HG03045 (cell line): ENCODE measurements around the gene HOXA3.

Source experiments
- ATAC-seq: cut with Tn5 transposase; IDR thresholded peaks from one replicate; pipeline ENCODE4 v1.9.1; 2021; ENCODE audit warnings: mild to moderate bottlenecking, moderate library complexity; ENCODE audit not compliant: unreplicated experiment

The HOXA3 gene

DNA sequence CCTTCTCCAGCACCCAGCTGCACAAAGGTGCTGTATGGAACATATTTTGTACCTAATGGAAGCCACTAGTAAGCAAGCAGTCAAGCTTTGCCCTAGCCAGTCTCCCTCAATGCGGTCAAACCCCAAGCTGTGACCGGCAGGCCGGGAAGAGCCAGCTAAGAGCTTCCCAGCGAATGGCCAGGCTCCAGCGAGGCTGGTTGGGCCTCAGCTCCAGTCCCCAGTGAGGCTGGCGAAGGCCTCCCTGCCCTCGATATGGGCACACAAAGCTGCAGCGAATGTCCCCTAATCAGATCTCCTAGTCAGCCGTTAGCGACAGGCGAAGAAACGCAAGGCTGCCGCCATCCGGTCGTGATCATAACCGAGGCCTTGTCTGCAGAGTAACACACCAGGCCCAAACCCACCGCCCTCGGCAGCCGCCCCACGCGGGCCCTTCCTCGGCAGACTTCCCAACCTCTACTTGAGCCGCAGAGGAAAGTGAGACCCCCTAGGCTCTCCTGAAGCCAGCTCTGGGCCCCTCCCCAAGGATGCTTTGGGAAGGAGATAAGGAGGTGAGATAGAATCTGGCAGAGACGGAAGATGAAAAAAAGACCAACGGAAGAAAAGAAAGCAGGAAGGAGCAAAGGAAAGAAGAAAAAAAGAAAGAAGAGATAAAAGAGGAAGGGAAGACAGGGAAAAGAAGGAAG, 16.0 kb upstream of the HOXA3 start:
- ATAC-seq: no peak

GRCh38 chr7:27167916-27168264, 15.5 kb upstream of the HOXA3 start:
- ATAC-seq: no peak

DNA sequence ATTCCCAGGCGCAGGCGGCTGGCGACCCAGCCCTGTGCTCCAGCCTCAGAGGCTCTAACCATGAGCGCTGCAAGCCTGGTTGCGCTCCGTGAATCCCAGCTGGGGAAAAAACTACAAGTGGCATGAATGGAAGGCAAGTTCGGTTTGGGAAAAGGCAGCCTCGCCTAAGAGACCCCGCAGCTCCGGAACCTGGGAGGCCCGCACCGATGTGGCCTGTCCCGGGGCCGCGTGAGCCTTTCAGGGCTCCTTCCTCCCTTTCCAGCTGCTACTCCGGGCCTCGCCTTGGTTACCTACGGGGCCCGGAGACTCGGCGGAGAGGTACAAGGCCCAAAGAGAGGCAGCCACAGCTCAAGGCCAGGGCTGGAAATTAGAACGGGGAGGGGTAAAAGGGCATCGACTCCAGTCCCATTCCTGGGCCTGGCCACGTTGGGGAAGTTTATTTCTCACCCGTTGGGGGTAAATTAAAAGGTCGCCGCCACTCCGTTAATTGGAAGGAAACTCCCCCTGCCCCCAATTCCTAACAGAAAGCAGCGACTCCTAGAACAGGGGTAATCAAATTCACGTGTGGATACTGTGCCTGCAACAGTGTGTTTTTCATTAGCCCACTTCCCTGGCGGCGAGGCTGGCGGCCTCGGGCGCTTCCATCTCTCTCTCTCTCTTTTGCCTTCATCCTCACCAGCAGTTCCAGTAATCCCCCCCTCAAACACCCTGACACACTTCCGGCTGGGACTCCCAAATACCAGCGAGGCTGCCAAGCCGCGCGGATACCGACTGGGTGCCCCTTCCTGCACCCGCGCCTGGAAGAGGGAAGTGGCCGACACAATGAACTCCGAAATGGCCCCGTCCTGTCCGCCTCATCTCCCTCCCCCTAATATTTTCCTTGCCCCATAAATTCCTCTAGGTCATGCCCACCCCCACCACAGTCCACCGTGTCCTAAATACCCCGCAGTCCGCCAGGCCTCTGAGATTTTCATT, 14.4 kb upstream of the HOXA3 start:
- no peak for ATAC-seq

DNA sequence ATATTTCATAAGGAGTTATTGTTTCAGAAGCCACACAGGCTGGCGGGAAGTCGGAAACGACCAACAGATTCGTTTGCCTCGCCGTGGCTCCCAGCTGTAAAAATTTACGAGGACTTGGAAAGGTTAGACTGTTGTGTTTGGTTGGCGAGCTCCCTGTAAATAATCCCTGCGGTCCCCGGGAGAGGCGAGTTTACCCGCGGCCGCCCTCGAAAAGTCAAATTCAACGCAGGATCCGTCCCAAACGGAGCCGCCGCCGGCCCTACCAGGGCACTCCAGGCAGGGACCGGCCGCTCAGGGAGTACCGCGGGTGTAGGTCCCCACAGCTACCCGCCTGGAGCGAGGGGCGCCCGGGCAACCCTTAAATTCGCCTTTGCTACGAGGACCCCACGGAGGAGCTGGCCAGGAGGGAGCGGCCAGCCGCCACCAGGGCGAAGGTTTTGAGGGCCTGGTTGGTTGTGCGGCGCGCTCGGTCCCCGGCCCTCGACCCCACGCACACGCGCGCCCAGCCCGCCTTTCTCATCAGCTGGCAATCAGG, 13.7 kb upstream of the HOXA3 start:
- ATAC-seq: no peak

GRCh38 chr7:27165089-27165995, 13.0 kb upstream of the HOXA3 start, which contains the start of gene HOXA9:
HOXA9 (minus strand) TSS chr7:27165537; CDS start chr7:27165457, 80 bp downstream.
- no peak for ATAC-seq

DNA sequence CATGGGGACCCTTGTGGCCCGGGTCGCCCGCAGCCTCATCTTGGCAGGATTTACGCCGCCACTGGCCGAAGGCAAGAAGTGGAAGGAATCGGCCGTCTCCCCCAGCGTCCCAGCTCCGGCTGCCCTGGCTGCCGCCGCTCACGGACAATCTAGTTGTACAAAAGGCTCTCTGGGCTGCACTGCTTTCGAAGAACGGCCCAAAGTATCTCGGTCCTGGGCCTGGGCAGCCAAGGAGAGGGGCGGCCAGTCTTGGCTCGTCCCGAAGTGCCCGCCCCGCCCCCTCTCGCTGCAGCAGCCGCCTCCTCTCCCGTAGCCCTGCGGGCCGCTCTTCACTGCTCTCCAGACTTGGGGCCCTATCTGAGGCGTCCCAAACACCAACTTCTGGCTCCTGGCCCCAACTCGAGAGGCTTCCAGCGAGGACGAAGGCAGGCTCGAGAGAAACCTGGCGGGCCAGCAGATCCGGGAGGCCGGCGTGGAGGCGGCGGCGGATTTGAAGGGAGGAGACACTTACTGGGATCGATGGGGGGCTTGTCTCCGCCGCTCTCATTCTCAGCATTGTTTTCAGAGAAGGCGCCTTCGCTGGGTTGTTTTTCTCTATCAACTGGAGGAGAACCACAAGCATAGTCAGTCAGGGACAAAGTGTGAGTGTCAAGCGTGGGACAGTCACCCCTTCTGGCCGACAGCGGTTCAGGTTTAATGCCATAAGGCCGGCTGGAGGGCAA, 12.1 kb upstream of the HOXA3 start:
- ATAC-seq: no peak

DNA sequence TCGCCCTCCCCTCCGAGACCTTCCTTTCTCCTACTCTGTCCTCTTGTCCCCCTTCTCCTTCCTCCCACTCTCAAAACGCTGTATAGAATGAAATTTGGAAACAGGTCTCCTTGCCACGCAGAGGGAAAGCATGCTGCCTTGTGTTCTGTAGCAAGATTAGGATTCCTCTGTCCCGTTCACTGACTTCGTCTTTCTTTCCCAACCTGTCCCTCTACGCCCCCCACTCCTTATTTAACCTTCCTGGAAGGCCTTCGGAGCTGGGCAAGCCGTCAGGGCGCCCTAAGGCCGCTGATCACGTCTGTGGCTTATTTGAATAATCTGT, 11.6 kb upstream of the HOXA3 start:
- no peak for ATAC-seq

GRCh38 chr7:27163288-27164044, 11.1 kb upstream of the HOXA3 start:
- ATAC-seq: no peak

DNA sequence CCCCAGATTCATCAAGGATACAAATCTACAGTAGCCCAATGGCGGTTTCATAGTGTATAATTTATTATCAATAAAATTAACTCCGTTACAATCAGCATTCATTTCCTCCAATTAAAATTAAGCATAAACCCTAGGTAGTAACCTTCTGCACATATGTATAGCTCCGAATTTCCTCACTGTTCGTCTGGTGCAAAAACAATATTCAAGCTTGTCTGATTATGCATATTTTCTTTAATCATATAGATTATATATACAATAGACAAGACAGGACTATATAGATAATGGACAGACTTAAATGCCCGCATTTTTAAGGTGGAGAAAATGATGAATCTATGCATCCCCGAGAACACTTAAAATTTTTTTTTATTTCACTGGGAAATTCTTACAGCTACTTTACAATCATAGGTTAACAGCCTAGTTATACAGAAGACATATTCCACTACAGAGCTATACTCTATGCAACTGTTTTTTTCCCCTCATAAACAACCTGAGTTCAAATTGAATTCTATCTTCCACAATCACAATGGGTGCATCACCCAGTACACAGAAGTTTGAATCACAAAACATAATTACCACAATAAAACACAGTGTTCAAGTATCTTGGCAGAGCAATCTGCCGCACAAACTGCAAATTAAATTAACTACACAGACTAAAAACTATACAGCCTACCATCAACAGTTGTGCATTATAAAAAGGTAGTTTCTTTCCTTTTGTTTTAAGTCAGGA, 10.3 kb upstream of the HOXA3 start:
- ATAC-seq: no peak

GRCh38 chr7:27161721-27162560, 9.6 kb upstream of the HOXA3 start:
- ATAC-seq: no peak

DNA sequence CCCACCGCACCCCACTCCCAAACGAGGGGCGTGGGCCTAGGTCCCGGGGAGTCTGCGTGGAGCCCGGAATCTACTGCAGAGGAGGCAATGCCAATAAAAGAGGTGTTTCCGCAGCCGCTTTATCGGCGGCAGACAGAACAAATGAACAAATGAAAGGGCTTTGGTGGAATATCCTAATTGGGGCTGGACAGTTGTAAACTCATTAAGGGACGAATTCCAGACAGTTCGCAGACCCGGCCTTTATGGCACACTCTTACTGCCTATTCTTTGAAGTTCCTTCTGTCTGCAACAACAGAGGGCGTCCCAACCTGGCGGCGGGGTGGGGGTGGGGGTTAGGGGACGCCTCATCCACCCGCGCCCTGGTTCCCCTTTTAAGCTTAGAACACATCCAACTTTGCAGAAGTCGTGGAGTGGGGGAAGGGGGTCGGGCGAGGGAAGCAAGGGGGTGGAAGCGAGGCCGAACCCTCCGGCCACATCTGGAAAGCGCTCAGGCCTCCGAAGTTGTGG, 8.9 kb upstream of the HOXA3 start:
- no peak for ATAC-seq

DNA sequence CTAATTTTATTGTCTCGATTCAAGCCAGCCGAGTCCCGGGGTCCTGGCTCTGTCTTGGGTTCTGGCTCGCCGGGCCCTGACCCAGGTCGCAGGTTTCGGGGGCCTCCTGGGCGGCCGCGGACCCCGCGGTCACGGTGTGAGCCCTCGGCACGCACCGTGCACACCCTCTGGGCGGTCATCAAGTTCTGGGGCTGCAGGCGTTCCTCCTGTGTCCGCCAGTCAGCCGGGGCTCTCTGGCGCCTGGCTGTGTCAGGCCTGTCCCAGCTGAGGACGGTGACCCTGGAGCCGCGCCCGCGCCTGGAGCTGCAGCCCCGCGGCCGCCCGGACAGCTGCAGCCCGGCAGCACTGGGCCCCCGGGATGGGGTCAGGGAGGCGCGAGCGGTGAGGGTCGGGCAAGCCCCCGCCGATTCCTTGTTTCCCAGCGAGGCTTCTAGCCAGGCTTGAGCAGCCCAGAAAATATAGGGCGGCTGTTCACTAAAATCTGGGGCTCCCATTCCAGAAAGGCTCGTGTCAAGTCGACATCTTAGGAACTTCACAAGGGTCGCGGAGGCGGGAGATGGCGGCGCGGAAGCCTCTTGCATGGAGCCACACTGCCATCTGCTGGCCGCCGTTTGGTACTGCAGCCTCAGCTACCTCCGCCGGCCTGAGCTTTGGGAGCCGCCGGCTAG, 8.3 kb upstream of the HOXA3 start:
- peak; percentile 61 for ATAC-seq

- ATAC-seq: no peak
Observed at GRCh38 chr7:27160145-27160545, 7.8 kb upstream of the HOXA3 start.

- ATAC-seq: no peak
Observed at GRCh38 chr7:27159266-27160144, 7.1 kb upstream of the HOXA3 start.

DNA sequence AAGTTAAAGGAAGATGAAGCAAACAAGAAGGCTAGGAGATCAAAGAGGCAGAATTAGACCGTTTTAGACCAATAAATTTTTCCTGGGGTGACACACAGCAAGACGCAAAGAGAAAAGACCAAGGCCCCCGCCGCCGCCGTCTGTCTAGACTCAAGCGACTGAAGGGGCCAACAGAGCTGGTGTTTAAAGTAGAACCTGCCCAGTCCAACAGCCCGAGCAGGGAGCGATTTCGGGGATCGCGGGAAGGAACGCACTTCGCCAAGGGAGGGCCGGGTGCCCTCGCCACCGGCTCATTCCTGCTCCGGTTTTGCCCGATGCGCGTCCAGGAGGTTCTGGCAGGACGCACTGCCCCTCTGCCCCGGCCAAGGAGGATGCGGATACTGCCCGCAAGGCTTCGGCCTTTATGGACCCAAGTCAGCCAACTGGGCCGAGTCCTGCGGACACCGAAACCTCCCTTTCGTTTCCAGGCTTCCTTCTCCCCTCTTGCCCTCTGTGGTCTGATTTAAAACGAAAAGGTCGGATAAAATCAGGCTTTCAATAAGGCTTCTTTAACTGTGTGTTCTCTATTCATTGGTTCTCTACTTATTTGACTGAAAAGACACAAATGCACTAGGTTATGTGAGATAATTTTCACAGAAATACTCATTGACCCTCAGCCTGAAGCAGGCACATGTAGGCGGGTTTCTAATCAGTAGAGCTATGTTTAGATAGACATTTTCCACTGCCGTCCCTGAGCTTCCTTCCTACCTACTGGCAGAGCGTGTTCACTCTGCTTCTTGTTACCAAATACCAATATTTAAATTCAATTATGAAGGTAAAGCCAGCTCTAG, 6.3 kb upstream of the HOXA3 start:
- ATAC-seq: no peak
